GM12891 (cell line): Measurements from ENCODE around the gene SEMA6A.

Source experiments
- DNase-seq: peaks from one replicate; pipeline ENCODE4 v3.0.0; 2011; ENCODE audit warnings: low spot score; ENCODE audit not compliant: insufficient read length
- FAIRE-seq: peaks from 2 replicates; lab custom pipeline; 2011; peaks lifted over from hg19 to GRCh38; lab: Jason Lieb, UNC
- PAX5 ChIP-seq: IDR thresholded peaks from 2 replicates; pipeline ENCODE4 v1.6.1; 2011; ENCODE audit warnings: low read length, moderate library complexity, mild to moderate bottlenecking; ENCODE audit not compliant: insufficient read depth, severe bottlenecking
- POLR2A ChIP-seq: IDR thresholded peaks from 2 replicates; pipeline ENCODE4 v1.6.1; 2011; ENCODE audit warnings: low read depth, low read length, control low read depth
- POLR2AphosphoS5 ChIP-seq: IDR thresholded peaks from 2 replicates; pipeline ENCODE4 v1.6.1; 2011; ENCODE audit warnings: low read depth, low read length, control low read depth
- POU2F2 ChIP-seq: IDR thresholded peaks from 2 replicates; pipeline ENCODE4 v1.6.1; 2011; ENCODE audit warnings: low read depth, mild to moderate bottlenecking, control low read depth, low read length, moderate library complexity
- SPI1 ChIP-seq: IDR thresholded peaks from 2 replicates; pipeline ENCODE4 v1.6.1; 2011; ENCODE audit warnings: low read depth, low read length, control low read depth
- TAF1 ChIP-seq: IDR thresholded peaks from 2 replicates; pipeline ENCODE4 v1.6.1; 2011; ENCODE audit warnings: low read depth, low read length, control low read depth

The SEMA6A gene

GRCh38 chr5:116488356-116489041, 86.1 kb downstream of the SEMA6A start:
- no peak for DNase-seq
- FAIRE-seq = no peak
- TF ChIP-seq POLR2AphosphoS5 = no peak
- no peak for TF ChIP-seq POLR2A
- no peak for TF ChIP-seq TAF1
- no peak for TF ChIP-seq POU2F2
- no peak for TF ChIP-seq SPI1
- no peak for TF ChIP-seq PAX5

- DNase-seq (no peak), FAIRE-seq (no peak)
- TF ChIP-seq SPI1 (no peak), POLR2A (no peak)
These were observed 87.6 kb downstream of the SEMA6A start for GRCh38 chr5:116487045-116487444.

GRCh38 chr5:116486588-116486987, 88.0 kb downstream of the SEMA6A start:
- DNase-seq (no peak), FAIRE-seq (no peak)
- TF ChIP-seq TAF1 (no peak), POLR2AphosphoS5 (no peak), POU2F2 (no peak), SPI1 (no peak), POLR2A (no peak), PAX5 (no peak)

GRCh38 chr5:116484645-116485044, 90.0 kb downstream of the SEMA6A start:
- FAIRE-seq (no peak), DNase-seq (no peak)
- no peak for TF ChIP-seq POLR2A
- TF ChIP-seq POU2F2 = no peak
- no peak for TF ChIP-seq POLR2AphosphoS5
- no peak for TF ChIP-seq SPI1
- TF ChIP-seq TAF1 = no peak
- TF ChIP-seq PAX5 = no peak

- TF ChIP-seq TAF1 (no peak), PAX5 (no peak), POU2F2 (no peak), POLR2A (no peak), POLR2AphosphoS5 (no peak), SPI1 (no peak)
- FAIRE-seq (no peak), DNase-seq (no peak)
These were observed 92.2 kb downstream of the SEMA6A start for GRCh38 chr5:116482394-116482793.

GRCh38 chr5:116480894-116481510, 93.6 kb downstream of the SEMA6A start:
- DNase-seq = no peak
- no peak for FAIRE-seq
- TF ChIP-seq POU2F2 (no peak), SPI1 (no peak), POLR2AphosphoS5 (no peak)

- TF ChIP-seq TAF1 (no peak), POLR2A (no peak), PAX5 (no peak), POU2F2 (no peak), POLR2AphosphoS5 (no peak), SPI1 (no peak)
- FAIRE-seq (no peak), DNase-seq (no peak)
These were observed 94.6 kb downstream of the SEMA6A start for GRCh38 chr5:116479776-116480675.

- TF ChIP-seq POLR2AphosphoS5 = no peak
- no peak for TF ChIP-seq POLR2A
- TF ChIP-seq PAX5 = no peak
- no peak for TF ChIP-seq POU2F2
- no peak for TF ChIP-seq SPI1
- TF ChIP-seq TAF1 = no peak
- DNase-seq (no peak), FAIRE-seq (no peak)
These were observed 96.1 kb downstream of the SEMA6A start for GRCh38 chr5:116478491-116478890.

GRCh38 chr5:116476897-116477537, 97.6 kb downstream of the SEMA6A start:
- no peak for DNase-seq
- FAIRE-seq = no peak
- TF ChIP-seq POLR2AphosphoS5 = no peak
- no peak for TF ChIP-seq POU2F2
- no peak for TF ChIP-seq POLR2A
- TF ChIP-seq TAF1 = no peak
- no peak for TF ChIP-seq SPI1
- TF ChIP-seq PAX5 = no peak
